T-cell (primary cell): ENCODE measurements around the gene CUX1. TPM values are rescaled to one million over a fixed set of nuclear protein-coding genes. Genes with fewer than 3 reads are reported as not detected.

ENCODE experiments used
- ATAC-seq, 4 experiments: fragments of 200-7000 bp in 3 of 4; fragments of 150-1000 bp in 1 of 4; cut with Tn5 transposase; replicated peaks in 1 of 4; 1 replicate in 3 of 4; 2 replicates in 1 of 4; pipeline ENCODE4 v1.10.0; 2021; ENCODE audit warnings: moderate library complexity in 3 of 4, mild to moderate bottlenecking in 2 of 4, moderate number of reproducible peaks in 1 of 4
- CTCF ChIA-PET, 2 donors: fragments of 300-600 bp; sonication (Branson Sonifier 250); formaldehyde crosslinking; loops; one replicate each; lab custom pipeline; 2022; ENCODE audit warnings: antibody characterized with exemption in 2 of 2; lab: Charles Lee
- POLR2A ChIA-PET, 2 donors: fragments of 300-600 bp; sonication (Branson Sonifier 250); formaldehyde crosslinking; loops; one replicate each; lab custom pipeline; 2022; ENCODE audit warnings: antibody characterized with exemption in 2 of 2; lab: Charles Lee
- DNase-seq, 35 experiments: peaks; one replicate each; pipeline versions ENCODE4 v3.0.0 to v3.0.0-alpha.2; 2013 to 2023
- H3K27ac ChIP-seq: one replicate; pipeline ENCODE4 v1.5.1; 2013; ENCODE audit warnings: low read length
- H3K27me3 ChIP-seq, 2 experiments: replicated peaks in 1 of 2; 1 replicate in 1 of 2; 2 replicates in 1 of 2; pipeline versions ENCODE4 v1.6.1 to v1.7.0; 2013; ENCODE audit warnings: low read length in 1 of 2, mixed read lengths in 1 of 2; ENCODE audit not compliant: control insufficient read depth in 2 of 2, insufficient read depth in 2 of 2; ENCODE audit errors: extremely low read depth in 1 of 2
- H3K36me3 ChIP-seq, 2 donors: 1 replicate in 1 of 2; 2 replicates in 1 of 2; pipeline versions ENCODE4 v1.6.1 to v1.7.0; 2013; ENCODE audit warnings: low read length in 1 of 2; ENCODE audit not compliant: control insufficient read depth in 2 of 2, insufficient read depth in 1 of 2; ENCODE audit errors: extremely low read depth in 1 of 2
- H3K4me1 ChIP-seq, 2 experiments: 1 replicate in 1 of 2; 2 replicates in 1 of 2; pipeline versions ENCODE4 v1.6.1 to v1.7.0; 2013; ENCODE audit warnings: low read length in 2 of 2, mixed read lengths in 1 of 2; ENCODE audit not compliant: insufficient read depth in 2 of 2, control insufficient read depth in 1 of 2; ENCODE audit errors: extremely low read depth in 1 of 2
- H3K4me3 ChIP-seq, 2 donors: 1 replicate in 1 of 2; 2 replicates in 1 of 2; pipeline versions ENCODE4 v1.5.1 to v1.7.0; 2013; ENCODE audit warnings: mild to moderate bottlenecking in 2 of 2, low read length in 1 of 2, moderate library complexity in 1 of 2; ENCODE audit not compliant: control insufficient read depth in 1 of 2; ENCODE audit errors: extremely low read depth in 1 of 2
- H3K9me3 ChIP-seq: 2 replicates; pipeline ENCODE4 v1.7.0; 2013
- H3K27ac Mint-ChIP-seq, 2 donors: one replicate each; pipeline ENCODE4 v1.8.0; 2020 to 2021; ENCODE audit warnings: mild to moderate bottlenecking in 2 of 2, mixed read lengths in 2 of 2
- H3K27me3 Mint-ChIP-seq, 2 donors: one replicate each; pipeline ENCODE4 v1.8.0; 2021 to 2022; ENCODE audit warnings: mixed read lengths in 2 of 2
- H3K36me3 Mint-ChIP-seq: one replicate; pipeline ENCODE4 v1.8.0; 2021; ENCODE audit warnings: mixed read lengths
- H3K4me1 Mint-ChIP-seq, 3 donors: one replicate each; pipeline ENCODE4 v1.8.0; 2020 to 2022; ENCODE audit warnings: mixed read lengths in 3 of 3, mild to moderate bottlenecking in 1 of 3
- H3K4me3 Mint-ChIP-seq, 3 donors: one replicate each; pipeline ENCODE4 v1.8.0; 2020 to 2022; ENCODE audit warnings: mild to moderate bottlenecking in 3 of 3, mixed read lengths in 3 of 3, moderate library complexity in 3 of 3
- H3K9me3 Mint-ChIP-seq, 3 donors: one replicate each; pipeline ENCODE4 v1.8.0; 2020 to 2022; ENCODE audit warnings: mixed read lengths in 3 of 3
- WGBS: methylation state at CpG from one replicate; pipeline ENCODE4 v1.1.5; 2013; ENCODE audit warnings: missing lambda C conversion rate; ENCODE audit not compliant: insufficient coverage; 5-methylcytosine and 5-hydroxymethylcytosine counted together
- total RNA-seq, 35 experiments: library from RNA in 6 of 35; stranded (reverse) in 6 of 35; fragments of 120-200 nt in 1 of 35; gene quantifications; one replicate each; pipeline versions ENCODE4 v1.2.1 to v1.2.4 and lab custom pipeline; 2013 to 2026

Gene CUX1
- total RNA-seq, 5 donors from 2014 or later (not counting 1 experiment from before 2014, with no cell fraction given) = 36.9 to 50.2 (median 42.8) TPM

DNA sequence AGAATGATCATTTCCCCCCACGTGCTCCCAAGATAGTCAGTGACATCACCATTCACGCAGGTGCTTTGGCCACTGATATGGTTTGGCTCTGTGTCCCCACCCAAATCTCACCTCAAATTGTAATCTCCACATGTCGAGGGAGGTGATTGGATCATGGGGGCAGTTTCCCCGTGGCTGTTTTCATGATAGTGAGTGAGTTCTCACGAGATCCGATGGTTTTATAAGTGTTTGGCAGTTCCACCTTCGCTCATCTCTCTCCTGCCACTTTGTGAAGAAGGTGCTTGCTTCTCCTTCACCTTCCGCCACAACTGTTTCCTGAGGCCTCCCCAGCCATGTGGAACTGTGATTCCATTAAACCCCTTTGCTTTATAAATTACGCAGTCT lies 263.8 kb downstream of the CUX1 start:
- Mint-ChIP-seq H3K27me3 (no peaks in the 10 kb centered on the region), H3K4me1 (no peaks in the 10 kb centered on the region), H3K36me3 (peaks cover 40% of the 10 kb centered on the region), H3K27ac (no peak overlapping the region), H3K9me3 (peaks cover 2 to 16% (median 14%) of the 10 kb centered on the region in 3 donors), H3K4me3 (no peak overlapping the region)
- DNase-seq (no peak), ATAC-seq (no peak)
- Histone ChIP-seq H3K27me3 (no peaks in the 10 kb centered on the region), H3K36me3 (peaks cover 0 to 3% of the 10 kb centered on the region in 2 donors), H3K9me3 (peaks cover 4% of the 10 kb centered on the region), H3K4me1 (no peaks in the 10 kb centered on the region), H3K27ac (no peak overlapping the region), H3K4me3 (no peak overlapping the region)
- CTCF ChIA-PET = no interaction called here
- POLR2A ChIA-PET = no interaction called here
- WGBS = 60% methylated on average over 2 of the region's 9 CpGs

DNA sequence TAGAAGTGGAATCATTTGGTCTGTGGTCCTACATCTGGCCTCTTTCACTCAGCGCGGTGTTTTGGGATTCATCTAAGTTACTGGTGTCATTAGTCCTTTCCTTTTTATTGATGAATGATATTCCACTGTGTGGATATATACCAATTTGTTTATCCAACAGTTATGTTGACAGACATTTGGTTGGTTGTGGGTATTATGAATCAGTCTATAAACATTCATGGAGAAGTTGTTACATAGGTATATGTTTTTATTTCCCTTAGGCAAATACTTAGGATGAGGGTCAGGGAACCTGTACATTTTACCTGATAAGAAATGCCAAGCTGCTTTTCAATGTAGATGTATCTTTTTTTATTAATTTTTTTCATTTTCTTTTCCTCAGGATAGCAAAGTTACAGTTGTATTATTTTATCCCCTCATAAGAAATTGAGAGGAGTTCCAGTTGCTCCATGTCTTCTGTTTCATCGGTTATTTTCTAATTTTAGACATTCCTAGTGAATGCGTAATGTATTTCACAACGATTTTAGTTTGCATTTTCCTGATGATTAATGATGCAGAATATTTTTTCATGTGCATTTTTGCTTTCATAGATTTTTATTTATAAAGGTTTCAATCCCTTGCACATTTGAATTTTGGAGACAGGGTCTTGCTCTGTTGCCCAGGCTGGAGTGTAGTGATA lies 265.4 kb downstream of the CUX1 start:
- no peak overlapping the region for H3K27ac Mint-ChIP-seq
- H3K4me1 Mint-ChIP-seq = no peaks in the 10 kb centered on the region
- CTCF ChIA-PET = no interaction called here
- ATAC-seq (no peak), DNase-seq (no peak)
- H3K36me3 Mint-ChIP-seq = peaks cover 41% of the 10 kb centered on the region
- no peak overlapping the region for H3K4me3 Mint-ChIP-seq
- H3K27me3 Mint-ChIP-seq = no peaks in the 10 kb centered on the region
- Histone ChIP-seq H3K36me3 (peaks cover 0 to 3% of the 10 kb centered on the region in 2 donors), H3K9me3 (peaks cover 4% of the 10 kb centered on the region), H3K4me3 (no peak overlapping the region), H3K4me1 (no peaks in the 10 kb centered on the region), H3K27ac (no peak overlapping the region), H3K27me3 (no peaks in the 10 kb centered on the region)
- WGBS = no CpG with 5 or more reads among the region's 5 CpGs
- POLR2A ChIA-PET = no interaction called here
- peaks cover 2 to 16% (median 15%) of the 10 kb centered on the region in 3 donors for H3K9me3 Mint-ChIP-seq

DNA sequence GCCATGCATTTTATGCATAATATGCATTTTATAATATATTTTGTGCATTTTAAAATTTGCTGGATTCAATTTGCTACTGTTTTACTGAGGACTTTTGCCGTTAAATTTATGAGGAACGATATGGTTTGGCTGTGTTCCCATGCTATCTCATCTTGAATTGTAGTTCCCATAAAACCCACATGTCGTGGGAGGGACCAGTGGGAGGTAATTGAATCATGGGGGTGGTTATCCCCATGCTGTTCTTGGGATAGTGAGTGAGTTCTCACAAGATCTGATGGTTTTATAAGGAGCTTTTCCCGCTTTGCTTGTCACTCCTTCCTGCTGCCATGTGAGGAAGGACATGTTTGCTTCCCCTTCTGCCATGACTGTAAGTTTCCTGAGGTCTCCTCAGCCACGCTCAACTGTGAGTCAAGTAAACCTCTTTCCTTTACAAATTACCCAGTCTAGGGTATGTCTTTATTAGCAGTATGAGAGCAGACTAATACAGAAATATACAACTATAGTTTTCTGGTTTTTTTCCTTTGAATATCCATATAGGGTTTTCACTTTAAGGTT lies 267.9 kb downstream of the CUX1 start:
- ChIA-PET POLR2A (interaction anchor here in 1 of 2 donors (0.7 kb wide), 1 partner anchor 32 kb away, joined by 4 read pairs; no protein-coding TSS in a partner anchor), CTCF (no interaction called here)
- DNase-seq = no peak
- no peak overlapping the region for H3K4me3 Mint-ChIP-seq
- Histone ChIP-seq H3K36me3 (peaks cover 0 to 3% of the 10 kb centered on the region in 2 donors), H3K9me3 (peaks cover 6% of the 10 kb centered on the region), H3K4me3 (no peak overlapping the region), H3K4me1 (no peaks in the 10 kb centered on the region), H3K27ac (no peak overlapping the region), H3K27me3 (no peaks in the 10 kb centered on the region)
- H3K9me3 Mint-ChIP-seq = peaks cover 9 to 28% (median 20%) of the 10 kb centered on the region in 3 donors
- H3K27ac Mint-ChIP-seq = no peak overlapping the region
- no peak for ATAC-seq
- WGBS = 90% methylated on average over 2 of the region's 5 CpGs
- no peaks in the 10 kb centered on the region for H3K27me3 Mint-ChIP-seq
- peaks cover 43% of the 10 kb centered on the region for H3K36me3 Mint-ChIP-seq
- H3K4me1 Mint-ChIP-seq = no peaks in the 10 kb centered on the region

GRCh38 chr7:102089175-102090098 lies 272.0 kb downstream of the CUX1 start:
- peaks cover 8 to 21% (median 9%) of the 10 kb centered on the region in 3 donors for H3K9me3 Mint-ChIP-seq
- H3K4me1 Mint-ChIP-seq = peaks cover 0 to 8% (median 2%) of the 10 kb centered on the region in 3 donors
- Histone ChIP-seq H3K27ac (no peak overlapping the region), H3K36me3 (no peaks in the 10 kb centered on the region), H3K9me3 (peaks cover 6% of the 10 kb centered on the region), H3K4me1 (no peaks in the 10 kb centered on the region), H3K27me3 (no peaks in the 10 kb centered on the region), H3K4me3 (no peak overlapping the region)
- DNase-seq = no peak
- 100% methylated on average over 1 of the region's 4 CpGs for WGBS
- no peak for ATAC-seq
- no peaks in the 10 kb centered on the region for H3K27me3 Mint-ChIP-seq
- H3K4me3 Mint-ChIP-seq = no peak overlapping the region
- no peak overlapping the region for H3K27ac Mint-ChIP-seq
- CTCF ChIA-PET = no interaction called here
- peaks cover 27% of the 10 kb centered on the region for H3K36me3 Mint-ChIP-seq
- POLR2A ChIA-PET = no interaction called here

GRCh38 chr7:102093599-102094315 lies 276.3 kb downstream of the CUX1 start:
- peaks cover 3 to 6% of the 10 kb centered on the region in 2 donors for H3K36me3 ChIP-seq
- peaks cover 2% of the 10 kb centered on the region for H3K9me3 ChIP-seq
- Mint-ChIP-seq H3K36me3 (peaks cover 26% of the 10 kb centered on the region), H3K27ac (no peak overlapping the region), H3K4me3 (no peak overlapping the region), H3K4me1 (peaks cover 0 to 8% (median 2%) of the 10 kb centered on the region in 3 donors), H3K27me3 (no peaks in the 10 kb centered on the region), H3K9me3 (peaks cover 3 to 12% (median 5%) of the 10 kb centered on the region in 3 donors)
- ChIA-PET CTCF (no interaction called here), POLR2A (interaction anchor here in 1 of 2 donors (0.6 kb wide), 1 partner anchor 116 kb away, joined by 3 read pairs; no protein-coding TSS in a partner anchor)
- H3K27ac ChIP-seq = no peak overlapping the region
- H3K4me3 ChIP-seq = no peak overlapping the region
- no peaks in the 10 kb centered on the region for H3K4me1 ChIP-seq
- ATAC-seq (no peak), DNase-seq (no peak)
- H3K27me3 ChIP-seq = no peaks in the 10 kb centered on the region
- WGBS = 97% methylated on average over 5 of the region's 14 CpGs

DNA sequence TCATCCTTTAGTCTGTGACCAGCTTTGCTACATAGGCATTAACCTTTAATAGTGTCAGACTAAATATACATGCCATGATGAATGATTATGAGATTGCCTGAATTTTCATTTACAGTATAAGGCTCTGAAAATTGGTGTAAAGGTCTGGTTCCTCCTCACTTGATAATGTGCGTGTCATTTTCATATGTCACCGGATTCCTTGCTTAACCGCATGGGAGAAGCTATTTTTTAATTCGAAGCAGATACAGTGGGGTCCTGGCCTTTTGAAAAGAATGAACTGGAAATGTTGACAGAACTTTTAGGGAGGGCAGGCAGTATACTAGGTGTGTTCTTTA lies 276.9 kb downstream of the CUX1 start:
- Histone ChIP-seq H3K36me3 (peaks cover 3 to 6% of the 10 kb centered on the region in 2 donors), H3K27me3 (no peaks in the 10 kb centered on the region), H3K27ac (no peak overlapping the region), H3K4me1 (no peaks in the 10 kb centered on the region), H3K9me3 (peaks cover 2% of the 10 kb centered on the region), H3K4me3 (no peak overlapping the region)
- peaks cover 0 to 8% (median 2%) of the 10 kb centered on the region in 3 donors for H3K4me1 Mint-ChIP-seq
- ChIA-PET POLR2A (interaction anchor here in 1 of 2 donors (0.6 kb wide), 1 partner anchor 117 kb away, joined by 3 read pairs; no protein-coding TSS in a partner anchor), CTCF (no interaction called here)
- ATAC-seq (no peak), DNase-seq (no peak)
- no peaks in the 10 kb centered on the region for H3K27me3 Mint-ChIP-seq
- H3K27ac Mint-ChIP-seq = no peak overlapping the region
- WGBS = 100% methylated on average over 4 of the region's 4 CpGs
- H3K36me3 Mint-ChIP-seq = peaks cover 21% of the 10 kb centered on the region
- H3K9me3 Mint-ChIP-seq = peaks cover 0 to 7% (median 0%) of the 10 kb centered on the region in 3 donors
- no peak overlapping the region for H3K4me3 Mint-ChIP-seq
